DOHH2 (cell line): ENCODE data around the gene XAGE3.
"Not testable (repeated sequence)": the region's sequence is repeated elsewhere in the genome, so short reads cannot be mapped to it uniquely, and the experiment has no call there.

Source experiments
- H3F3A ChIP-seq: fragments of 200-600 bp; sonication (generic), shearing (Covaris generic); 2 replicates; pipeline ENCODE4 v1.6.0; 2016; ENCODE audit warnings: antibody characterized with exemption, mild to moderate bottlenecking; ENCODE audit not compliant: control insufficient read depth, insufficient read depth
- H3K27ac ChIP-seq: fragments of 200-600 bp; sonication (generic); 2 replicates; pipeline ENCODE4 v1.5.1; 2014; ENCODE audit warnings: low read depth, mild to moderate bottlenecking, low read length, moderate library complexity
- H3K27me3 ChIP-seq: fragments of 200-600 bp; sonication (generic); 2 replicates; pipeline ENCODE4 v1.6.1; 2014; ENCODE audit warnings: mild to moderate bottlenecking, low read length, mixed read lengths; ENCODE audit not compliant: control insufficient read depth
- H3K36me3 ChIP-seq: fragments of 200-600 bp; sonication (generic); 2 replicates; pipeline ENCODE4 v1.6.1; 2014; ENCODE audit warnings: mild to moderate bottlenecking, low read length, moderate library complexity, mixed read lengths; ENCODE audit not compliant: control insufficient read depth
- H3K4me1 ChIP-seq: fragments of 200-600 bp; sonication (generic); 2 replicates; pipeline ENCODE4 v1.6.1; 2014; ENCODE audit warnings: mild to moderate bottlenecking, low read length, mixed read lengths; ENCODE audit not compliant: control insufficient read depth
- H3K4me2 ChIP-seq: fragments of 200-600 bp; sonication (generic); 2 replicates; pipeline ENCODE4 v1.6.0; 2014; ENCODE audit warnings: mild to moderate bottlenecking, low read length, moderate library complexity
- H3K4me3 ChIP-seq: fragments of 200-600 bp; sonication (generic); 2 replicates; pipeline ENCODE4 v1.5.1; 2014; ENCODE audit warnings: mild to moderate bottlenecking, low read length, mixed read lengths
- H3K79me2 ChIP-seq: fragments of 200-600 bp; sonication (generic); 2 replicates; pipeline ENCODE4 v1.6.1; 2014; ENCODE audit warnings: mild to moderate bottlenecking, low read length, mixed read lengths; ENCODE audit not compliant: control insufficient read depth
- H3K9me2 ChIP-seq: fragments of 200-600 bp; sonication (generic); replicated peaks from 2 replicates; pipeline ENCODE4 v1.6.1; 2014; ENCODE audit warnings: mild to moderate bottlenecking, low read length, mixed read lengths; ENCODE audit not compliant: control insufficient read depth
- H3K9me3 ChIP-seq: fragments of 200-600 bp; sonication (generic); 2 replicates; pipeline ENCODE4 v1.6.1; 2014; ENCODE audit warnings: antibody characterized with exemption, low read length, mixed read lengths; ENCODE audit not compliant: control insufficient read depth, insufficient read depth
- H4K20me1 ChIP-seq: fragments of 200-600 bp; sonication (generic); 2 replicates; pipeline ENCODE4 v1.6.0; 2014; ENCODE audit warnings: low read depth, mild to moderate bottlenecking, antibody characterized with exemption, low read length, moderate library complexity; ENCODE audit not compliant: control insufficient read depth, insufficient read depth

Gene XAGE3

GRCh38 chrX:52905531-52905930, 37.6 kb upstream of the XAGE3 start:
- H3K36me3 ChIP-seq, H3K27ac ChIP-seq, H3K9me2 ChIP-seq, H3K4me3 ChIP-seq, H3K79me2 ChIP-seq, H3K4me1 ChIP-seq, H3K9me3 ChIP-seq, H3K4me2 ChIP-seq, H3K27me3 ChIP-seq, H3F3A ChIP-seq, H4K20me1 ChIP-seq: not testable (repeated sequence)

GRCh38 chrX:52896855-52897709, 29.2 kb upstream of the XAGE3 start, which contains the start of gene FAM156B:
FAM156B (plus strand) TSS chrX:52897330; CDS start chrX:52907226, 9,896 bp downstream.
- not testable (repeated sequence) for H4K20me1 ChIP-seq, H3K27me3 ChIP-seq, H3F3A ChIP-seq, H3K4me3 ChIP-seq, H3K9me2 ChIP-seq, H3K9me3 ChIP-seq, H3K79me2 ChIP-seq, H3K4me2 ChIP-seq, H3K4me1 ChIP-seq, H3K36me3 ChIP-seq, H3K27ac ChIP-seq

GRCh38 chrX:52896438-52896837, 28.6 kb upstream of the XAGE3 start:
- H3F3A ChIP-seq, H3K4me2 ChIP-seq: not testable (repeated sequence)

GRCh38 chrX:52888090-52888489, 20.2 kb upstream of the XAGE3 start:
- not testable (repeated sequence) for H3K27ac ChIP-seq, H3K79me2 ChIP-seq, H3K4me2 ChIP-seq, H3F3A ChIP-seq, H3K9me3 ChIP-seq, H3K4me3 ChIP-seq, H4K20me1 ChIP-seq, H3K27me3 ChIP-seq, H3K4me1 ChIP-seq, H3K36me3 ChIP-seq, H3K9me2 ChIP-seq

More at GRCh38 chrX:52896438-52896837, 28.6 kb upstream of the XAGE3 start:
- H3K27me3 ChIP-seq, H3K4me3 ChIP-seq, H3K79me2 ChIP-seq, H3K27ac ChIP-seq, H3K4me1 ChIP-seq, H4K20me1 ChIP-seq, H3K36me3 ChIP-seq, H3K9me2 ChIP-seq, H3K9me3 ChIP-seq: not testable (repeated sequence)

DNA sequence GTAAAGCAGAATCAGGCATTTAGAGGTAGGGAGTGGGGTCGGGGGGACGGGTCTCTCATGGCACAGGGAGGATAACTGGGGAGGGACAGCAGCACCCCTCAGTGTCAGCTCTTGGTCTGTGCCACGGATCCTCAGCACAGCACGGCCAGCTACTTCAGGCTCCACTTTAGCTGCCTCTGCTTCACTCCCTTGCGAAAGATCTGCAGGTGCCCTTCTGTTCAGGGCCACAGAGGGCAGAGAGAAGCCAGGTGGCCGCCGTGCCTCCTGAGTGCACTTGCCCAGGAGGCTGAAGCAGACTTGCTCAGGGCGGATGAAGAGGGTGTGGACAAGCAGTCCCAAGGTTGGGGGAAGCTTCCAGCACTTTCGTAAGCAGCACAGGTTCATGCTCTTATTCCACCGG, 19.6 kb upstream of the XAGE3 start:
- not testable (repeated sequence) for H4K20me1 ChIP-seq, H3K4me3 ChIP-seq, H3K36me3 ChIP-seq, H3K4me1 ChIP-seq, H3K27ac ChIP-seq, H3K79me2 ChIP-seq, H3K9me3 ChIP-seq, H3K9me2 ChIP-seq, H3K27me3 ChIP-seq, H3F3A ChIP-seq, H3K4me2 ChIP-seq

DNA sequence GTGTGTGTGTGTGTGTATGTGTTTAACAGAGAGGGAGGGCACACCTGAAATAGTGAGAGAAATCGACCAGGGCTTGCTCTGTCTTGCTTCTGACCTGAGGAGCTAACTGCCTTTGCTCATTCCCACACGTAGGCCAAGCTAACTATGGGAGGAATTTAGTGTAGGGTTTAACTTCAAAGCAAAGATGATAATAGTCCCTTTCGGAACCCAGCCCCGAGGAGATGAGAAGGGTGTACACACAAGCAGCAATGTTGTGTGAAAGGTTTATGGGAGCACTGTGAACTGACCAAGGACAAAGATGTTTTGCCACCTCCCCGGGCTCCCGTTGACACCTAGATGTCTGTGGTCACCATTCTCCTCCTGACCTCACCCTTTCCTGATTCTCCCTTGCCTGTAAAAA, 8.5 kb upstream of the XAGE3 start:
- H3K9me3 ChIP-seq, H3F3A ChIP-seq, H3K79me2 ChIP-seq, H3K27ac ChIP-seq, H4K20me1 ChIP-seq, H3K4me1 ChIP-seq, H3K27me3 ChIP-seq, H3K36me3 ChIP-seq, H3K4me2 ChIP-seq, H3K9me2 ChIP-seq, H3K4me3 ChIP-seq: not testable (repeated sequence)

DNA sequence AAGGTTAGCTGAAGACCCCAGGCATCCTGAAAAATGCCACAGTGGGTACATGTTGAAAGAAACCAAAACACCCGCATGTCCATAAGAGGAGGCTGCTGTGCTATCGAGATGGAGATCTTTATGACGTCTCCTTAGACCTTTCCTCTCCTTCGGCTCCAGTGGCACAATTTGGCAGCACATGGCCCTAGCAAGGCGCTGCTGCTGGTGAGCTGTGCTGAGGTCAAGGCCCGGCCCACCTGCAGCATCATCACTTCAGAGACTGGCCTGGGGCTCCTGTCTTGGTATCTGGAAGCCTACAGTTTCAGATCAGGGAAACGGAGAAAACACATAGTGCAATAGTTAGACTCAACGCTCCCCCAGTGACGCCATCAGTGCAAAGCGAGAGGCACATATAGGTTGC, 7.6 kb upstream of the XAGE3 start:
- not testable (repeated sequence) for H3K4me3 ChIP-seq, H3K4me1 ChIP-seq, H3K27me3 ChIP-seq, H3K4me2 ChIP-seq, H3K27ac ChIP-seq, H3K36me3 ChIP-seq, H3K79me2 ChIP-seq, H3K9me3 ChIP-seq, H3F3A ChIP-seq, H4K20me1 ChIP-seq, H3K9me2 ChIP-seq
